GM19351 (cell line): ENCODE measurements around the gene FSCB.
"Not testable (repeated sequence)": the region's sequence is repeated elsewhere in the genome, so short reads cannot be mapped to it uniquely, and the experiment has no call there.

Experiments
- ATAC-seq: cut with Tn5 transposase; IDR thresholded peaks from one replicate; pipeline ENCODE4 v1.9.1; 2021; ENCODE audit warnings: mild to moderate bottlenecking, moderate library complexity; ENCODE audit not compliant: unreplicated experiment

The FSCB gene, protein sequence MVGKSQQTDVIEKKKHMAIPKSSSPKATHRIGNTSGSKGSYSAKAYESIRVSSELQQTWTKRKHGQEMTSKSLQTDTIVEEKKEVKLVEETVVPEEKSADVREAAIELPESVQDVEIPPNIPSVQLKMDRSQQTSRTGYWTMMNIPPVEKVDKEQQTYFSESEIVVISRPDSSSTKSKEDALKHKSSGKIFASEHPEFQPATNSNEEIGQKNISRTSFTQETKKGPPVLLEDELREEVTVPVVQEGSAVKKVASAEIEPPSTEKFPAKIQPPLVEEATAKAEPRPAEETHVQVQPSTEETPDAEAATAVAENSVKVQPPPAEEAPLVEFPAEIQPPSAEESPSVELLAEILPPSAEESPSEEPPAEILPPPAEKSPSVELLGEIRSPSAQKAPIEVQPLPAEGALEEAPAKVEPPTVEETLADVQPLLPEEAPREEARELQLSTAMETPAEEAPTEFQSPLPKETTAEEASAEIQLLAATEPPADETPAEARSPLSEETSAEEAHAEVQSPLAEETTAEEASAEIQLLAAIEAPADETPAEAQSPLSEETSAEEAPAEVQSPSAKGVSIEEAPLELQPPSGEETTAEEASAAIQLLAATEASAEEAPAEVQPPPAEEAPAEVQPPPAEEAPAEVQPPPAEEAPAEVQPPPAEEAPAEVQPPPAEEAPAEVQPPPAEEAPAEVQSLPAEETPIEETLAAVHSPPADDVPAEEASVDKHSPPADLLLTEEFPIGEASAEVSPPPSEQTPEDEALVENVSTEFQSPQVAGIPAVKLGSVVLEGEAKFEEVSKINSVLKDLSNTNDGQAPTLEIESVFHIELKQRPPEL

DNA sequence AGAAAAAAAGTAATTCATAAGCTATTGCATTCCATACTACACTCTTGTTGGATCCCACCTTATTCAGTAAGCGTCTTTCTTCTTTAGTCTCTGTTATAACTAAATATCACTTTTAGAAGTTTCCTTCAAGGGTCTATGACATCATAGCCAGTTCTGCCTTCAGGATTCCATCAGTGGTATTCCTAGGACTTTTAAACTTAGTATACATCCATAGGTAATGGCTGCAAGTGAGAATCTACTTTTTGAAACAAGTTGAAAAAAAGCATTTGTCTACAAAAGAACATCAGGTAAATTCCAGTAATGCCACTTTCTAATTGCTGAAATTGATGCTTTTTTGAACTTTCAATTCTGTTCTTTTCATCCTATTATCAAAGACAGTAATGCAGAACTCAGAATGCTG is at the start of gene FSCB:
Gene FSCB (minus strand): TSS at position 101 of the 400 bp plus-strand sequence. CDS start 296 bp downstream, outside the sequence.
- ATAC-seq: no peak

DNA sequence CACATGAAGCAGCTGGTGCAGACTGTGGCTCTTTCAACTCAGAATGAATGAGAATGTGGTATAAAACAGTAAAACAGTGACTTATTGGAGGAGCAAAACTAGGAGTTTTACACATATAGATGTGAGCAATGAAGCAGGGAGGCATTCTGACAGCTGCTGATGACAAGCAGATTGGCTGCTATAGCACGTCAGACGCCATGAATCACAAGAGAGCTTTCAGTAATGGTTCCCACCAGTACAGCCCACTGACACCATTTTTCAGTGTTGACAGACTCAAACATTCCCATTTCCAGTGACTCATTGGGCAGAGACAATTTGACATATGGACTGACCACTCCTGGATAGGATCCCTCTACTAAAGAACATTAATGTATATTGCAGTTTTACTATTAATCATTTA is 24.6 kb upstream of the FSCB start:
- ATAC-seq: no peak

- ATAC-seq: no peak
Observed at GRCh38 chr14:44530475-44530874, 23.4 kb upstream of the FSCB start.

GRCh38 chr14:44529026-44529425 is 21.9 kb upstream of the FSCB start:
- no peak for ATAC-seq

GRCh38 chr14:44528180-44528579 is 21.1 kb upstream of the FSCB start:
- no peak for ATAC-seq

- no peak for ATAC-seq
Observed at GRCh38 chr14:44525237-44525636, 18.2 kb upstream of the FSCB start.

DNA sequence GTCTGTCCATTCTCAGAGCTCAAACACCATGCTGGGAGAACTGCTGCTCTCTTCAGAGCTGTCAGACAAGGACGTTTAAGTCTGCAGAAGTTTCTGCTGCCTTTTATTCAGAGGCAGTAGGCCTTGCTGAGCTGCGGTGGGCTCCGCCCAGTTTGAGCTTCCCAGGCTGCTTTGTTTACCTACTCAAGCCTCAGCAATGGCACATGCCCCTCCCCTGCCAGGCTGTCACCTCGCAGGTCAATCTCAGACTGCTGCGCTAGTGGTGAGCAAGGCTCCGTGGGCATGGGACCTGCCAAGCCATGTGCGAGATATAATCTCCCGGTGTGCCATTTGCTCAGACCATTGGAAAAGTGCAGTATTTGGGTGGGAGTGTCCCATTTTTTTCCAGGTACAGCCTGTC is 8.6 kb upstream of the FSCB start:
- not testable (repeated sequence) for ATAC-seq

DNA sequence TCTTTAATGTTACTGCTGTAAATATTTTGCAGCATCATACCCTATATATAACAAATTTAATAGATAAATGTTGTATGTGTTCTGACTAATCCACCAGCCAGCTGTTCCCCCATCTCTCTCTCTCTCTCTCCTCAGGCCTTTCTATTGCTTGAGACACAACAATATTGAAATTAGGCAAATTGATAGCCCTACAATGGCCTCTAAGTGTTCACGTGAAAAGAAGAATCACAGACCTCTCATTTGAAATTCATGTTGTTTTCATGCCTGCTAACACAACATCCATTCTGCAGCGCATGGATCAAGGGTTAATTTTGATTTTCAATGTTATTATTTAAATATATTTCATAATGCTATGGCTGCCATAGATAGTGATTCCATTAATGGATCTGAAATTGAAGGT is 1.8 kb upstream of the FSCB start:
- no peak for ATAC-seq

DNA sequence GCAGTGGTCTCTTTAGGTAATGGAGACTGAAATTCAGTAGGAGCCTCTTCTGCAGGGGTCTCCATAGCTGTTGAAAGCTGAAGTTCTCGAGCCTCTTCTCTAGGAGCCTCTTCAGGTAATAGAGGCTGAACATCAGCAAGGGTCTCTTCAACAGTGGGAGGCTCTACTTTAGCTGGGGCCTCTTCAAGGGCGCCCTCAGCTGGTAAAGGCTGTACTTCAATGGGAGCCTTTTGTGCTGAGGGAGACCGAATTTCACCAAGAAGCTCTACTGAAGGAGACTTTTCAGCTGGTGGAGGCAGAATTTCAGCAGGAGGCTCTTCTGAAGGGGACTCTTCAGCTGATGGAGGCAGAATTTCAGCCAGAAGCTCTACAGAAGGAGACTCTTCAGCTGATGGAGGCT is 1.5 kb downstream of the FSCB start:
- no peak for ATAC-seq

DNA sequence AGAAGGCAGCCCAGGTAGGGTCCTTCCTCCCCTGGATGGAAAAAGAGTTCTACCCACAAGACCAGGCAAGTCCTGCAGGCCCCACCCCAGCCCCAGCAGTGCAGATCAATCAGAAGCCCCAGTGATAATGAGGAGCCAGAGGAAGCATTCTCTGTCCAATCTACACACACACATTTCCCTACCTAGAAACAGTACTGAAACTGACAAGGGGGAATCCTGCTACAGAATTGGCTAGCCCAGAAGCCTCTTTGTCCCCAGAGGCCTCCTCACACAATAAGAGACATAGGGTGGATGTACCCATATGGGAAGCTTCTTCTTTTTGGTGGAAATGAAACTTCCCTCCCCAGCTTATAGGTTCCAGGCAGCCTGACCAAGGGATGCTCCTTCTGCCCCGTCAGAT is 9.9 kb downstream of the FSCB start:
- no peak for ATAC-seq

GRCh38 chr14:44494137-44494536 is 12.9 kb downstream of the FSCB start:
- no peak for ATAC-seq

- ATAC-seq: no peak
Observed at GRCh38 chr14:44490966-44491365, 16.1 kb downstream of the FSCB start.

- ATAC-seq: no peak
Observed at GRCh38 chr14:44477953-44478352, 29.1 kb downstream of the FSCB start.

DNA sequence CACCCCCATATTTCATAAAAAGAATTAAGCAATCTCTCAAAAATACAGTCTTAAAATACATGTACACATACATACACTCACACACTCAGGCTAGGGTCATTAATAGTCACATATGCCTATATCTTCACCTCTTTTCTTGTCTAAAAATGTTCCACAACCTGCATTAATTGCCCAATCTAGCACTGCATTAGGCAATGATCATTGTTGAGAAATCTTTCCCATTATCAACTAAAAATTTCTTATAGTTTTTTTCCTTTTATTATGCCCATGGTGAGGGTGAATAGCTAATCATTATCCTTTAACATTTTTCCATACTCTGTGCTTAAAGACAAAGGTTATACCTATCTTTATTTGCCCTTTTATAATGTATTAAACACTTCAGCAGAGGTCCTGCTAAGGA is 38.3 kb downstream of the FSCB start:
- ATAC-seq: no peak

- ATAC-seq: no peak
Observed at GRCh38 chr14:44463356-44464004, 43.6 kb downstream of the FSCB start.

DNA sequence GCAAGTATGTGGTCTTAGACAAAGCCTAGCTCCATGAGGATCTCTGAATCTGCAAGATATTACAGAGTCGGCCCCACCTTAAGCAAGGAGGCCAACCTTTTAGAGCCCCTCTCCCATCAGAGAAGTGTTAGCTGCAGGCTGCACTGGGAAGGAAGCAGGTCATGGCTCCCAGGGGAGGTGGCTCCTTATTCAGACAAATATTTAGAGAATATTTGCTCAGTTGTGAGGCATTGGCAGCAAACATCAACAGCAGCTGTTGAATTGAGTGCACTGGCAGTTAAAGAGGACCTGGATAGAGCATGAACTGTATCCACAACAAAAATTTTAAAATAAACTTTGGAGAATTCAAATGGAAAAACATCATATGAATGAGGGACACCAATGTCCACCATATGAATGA is 44.7 kb downstream of the FSCB start:
- no peak for ATAC-seq

GRCh38 chr14:44461811-44462210 is 45.3 kb downstream of the FSCB start:
- ATAC-seq: no peak
